ENCODE measurements around the gene POLDIP3.
"Not testable (repeated sequence)": the region's sequence is repeated elsewhere in the genome, so short reads cannot be mapped to it uniquely, and the experiment has no call there.

POLDIP3 gene

DNA sequence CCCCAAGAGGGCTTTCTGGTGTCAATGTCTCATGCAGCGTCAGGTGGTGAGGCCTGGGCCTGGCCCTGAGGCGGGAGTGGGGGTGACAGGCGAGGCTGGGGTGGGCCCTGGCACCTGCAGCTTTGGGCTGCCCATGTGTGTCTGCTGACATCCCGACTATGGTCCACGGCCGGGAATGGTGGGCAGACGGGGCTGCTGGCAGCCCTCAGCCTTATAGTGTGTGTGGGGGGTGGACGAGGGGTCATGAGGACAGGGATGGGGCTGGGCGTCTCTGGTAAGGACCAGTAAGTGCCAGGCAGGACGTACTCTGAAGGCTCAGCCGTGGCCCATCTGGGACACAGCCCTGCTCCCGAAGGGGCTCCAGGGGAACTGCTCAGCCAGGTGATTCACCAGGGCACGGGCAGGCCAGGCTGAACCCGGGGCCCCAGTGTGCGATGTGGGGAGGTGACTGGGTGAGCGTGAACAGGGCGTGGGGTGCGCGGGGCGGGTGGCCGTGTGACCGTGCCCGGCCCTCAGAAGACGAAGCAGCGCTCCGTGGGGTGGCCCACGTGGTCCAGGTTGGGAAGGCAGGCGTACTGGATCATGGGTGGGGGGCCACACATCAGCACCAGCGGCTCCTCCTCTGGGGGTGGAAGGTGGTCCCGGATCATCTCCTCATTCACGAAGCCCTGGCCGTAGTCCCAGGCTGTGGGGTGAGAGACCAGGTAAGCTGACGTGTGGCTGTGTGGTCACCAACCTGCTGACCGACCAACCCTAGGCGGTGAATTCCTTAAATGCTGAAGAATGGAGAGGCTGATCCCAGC is 4.8 kb upstream of the POLDIP3 start:
- DNase-seq (ENCODE audit: low read depth in 3 of 3, low spot score in 1 of 3), result no peak

DNA sequence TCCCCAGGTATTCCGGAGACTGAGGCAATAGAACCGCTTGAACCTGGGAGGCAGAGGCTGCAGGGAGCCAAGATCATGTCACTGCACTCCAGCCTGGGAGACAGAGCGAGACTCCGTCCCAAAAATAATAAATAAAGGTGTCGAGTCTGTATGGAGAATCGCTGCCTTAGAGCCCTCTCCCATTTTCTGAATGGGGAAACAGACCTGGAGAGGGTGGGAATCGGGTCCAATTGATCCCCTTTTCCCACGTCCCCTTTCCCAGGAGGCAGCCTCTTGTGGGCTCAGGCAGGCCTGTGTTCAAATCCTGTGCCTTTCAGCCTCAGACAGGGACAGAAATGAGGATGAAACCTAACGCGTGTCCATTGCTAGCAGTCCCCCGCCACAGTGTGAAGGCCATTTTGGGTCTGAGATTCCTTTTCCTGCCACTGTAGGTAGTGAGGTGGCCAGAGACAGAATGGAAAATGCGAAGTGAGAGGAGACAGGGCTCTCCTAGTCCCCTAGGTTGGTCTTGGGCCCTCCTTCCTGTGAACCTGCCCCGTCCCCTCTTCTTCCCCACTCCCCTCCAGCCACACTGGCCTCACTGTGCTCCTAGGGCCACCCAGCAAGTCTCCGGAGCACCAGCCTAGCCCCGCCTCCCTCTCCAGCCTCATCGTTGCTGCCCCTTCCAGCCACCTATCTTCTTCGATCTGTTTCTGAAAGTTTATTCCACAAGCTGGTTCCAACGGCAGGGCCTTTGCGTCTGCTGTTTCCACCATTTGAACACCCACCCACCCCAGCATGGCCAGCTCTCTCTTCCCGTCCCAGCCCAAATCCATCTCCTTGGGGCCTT is 2.7 kb upstream of the POLDIP3 start:
- no peak for DNase-seq (ENCODE audit: low read depth in 3 of 3, low spot score in 1 of 3)

- not testable (repeated sequence) for DNase-seq (ENCODE audit: low read depth in 3 of 3, low spot score in 1 of 3)
Measured at GRCh38 chr22:42615860-42616175, 1.1 kb upstream of the POLDIP3 start.

DNA sequence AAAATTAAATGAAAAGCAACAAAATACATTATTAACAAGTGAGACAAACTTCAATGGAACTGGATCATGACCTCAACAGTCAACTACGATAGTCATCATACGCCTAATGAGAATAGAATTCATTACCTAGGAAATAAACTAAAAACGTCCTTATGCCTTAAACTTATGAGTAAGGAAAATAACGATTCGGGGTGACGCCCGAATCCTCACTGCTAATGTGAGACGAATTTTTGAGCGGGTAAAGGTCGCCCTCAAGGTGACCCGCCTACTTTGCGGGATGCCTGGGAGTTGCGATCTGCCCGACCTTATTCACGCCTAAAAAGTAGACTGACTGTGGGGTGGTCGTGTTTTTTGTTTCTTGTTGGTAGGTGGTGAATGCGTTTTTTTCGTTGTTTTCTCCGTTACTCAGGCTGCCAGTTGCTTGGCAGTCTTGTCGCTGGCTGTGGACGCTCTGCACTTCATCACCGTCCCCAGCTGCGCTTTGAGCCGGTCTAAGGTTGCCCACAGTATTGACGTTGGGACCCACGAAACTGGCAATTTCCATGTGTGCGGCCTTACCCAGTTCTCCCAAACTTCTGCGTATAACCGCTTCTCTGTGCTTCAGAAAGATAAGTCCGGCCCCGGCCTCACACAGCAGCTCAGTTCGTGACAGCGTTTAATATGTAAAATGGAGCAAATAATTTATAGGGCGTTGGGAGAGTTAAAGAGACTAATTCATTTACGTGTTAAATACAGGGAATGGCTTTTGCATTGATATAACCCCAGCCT is 593 bp upstream of the POLDIP3 start:
- DNase-seq (ENCODE audit: low read depth in 3 of 3, low spot score in 1 of 3), result peak; percentile 52 to 66 (median 63)

DNA sequence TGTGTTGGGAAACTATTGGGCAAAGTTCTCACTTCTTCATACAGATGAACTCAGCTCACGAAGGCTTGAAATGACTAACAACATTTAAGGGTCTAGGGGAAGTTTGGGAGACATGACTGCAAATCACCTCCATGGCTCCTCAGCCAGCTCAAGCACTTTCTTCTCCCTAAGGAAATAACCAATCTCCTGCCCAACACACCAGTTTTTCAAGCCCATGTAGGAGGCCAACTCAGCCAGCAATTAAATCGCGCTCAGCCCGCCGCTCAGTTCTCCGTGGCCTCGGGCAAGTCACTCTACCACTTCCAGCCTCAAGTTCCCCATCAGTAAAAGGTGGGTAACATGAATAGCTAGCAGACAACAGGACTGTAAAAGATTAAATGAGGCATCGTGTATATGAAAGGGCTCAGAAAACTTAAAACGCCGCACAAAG is 796 bp downstream of the POLDIP3 start:
- DNase-seq (ENCODE audit: low read depth in 3 of 3, low spot score in 1 of 3), result no peak

DNA sequence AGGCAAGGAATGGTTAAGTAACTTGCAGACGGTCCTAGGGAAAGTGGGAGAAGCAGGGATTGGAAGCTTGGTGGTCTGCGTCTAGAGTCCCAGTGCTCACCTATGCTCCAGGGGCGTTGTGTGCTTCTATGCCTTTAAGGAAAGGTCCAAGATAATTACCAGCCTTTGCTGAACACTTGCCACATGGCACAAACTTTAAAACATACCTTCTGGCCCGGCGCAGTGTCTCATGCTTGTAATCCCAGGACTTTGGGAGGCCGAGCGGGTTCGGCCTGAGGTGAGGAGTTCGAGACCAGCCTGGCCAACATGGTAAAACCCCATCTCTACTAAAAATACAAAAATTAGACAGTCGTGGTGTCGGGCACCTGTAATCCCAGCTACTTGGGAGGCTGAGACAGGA is 2.3 kb downstream of the POLDIP3 start:
- no peak for DNase-seq (ENCODE audit: low read depth in 3 of 3, low spot score in 1 of 3)

GRCh38 chr22:42611051-42611450 is 3.6 kb downstream of the POLDIP3 start:
- no peak for DNase-seq (ENCODE audit: low read depth in 3 of 3, low spot score in 1 of 3)

DNA sequence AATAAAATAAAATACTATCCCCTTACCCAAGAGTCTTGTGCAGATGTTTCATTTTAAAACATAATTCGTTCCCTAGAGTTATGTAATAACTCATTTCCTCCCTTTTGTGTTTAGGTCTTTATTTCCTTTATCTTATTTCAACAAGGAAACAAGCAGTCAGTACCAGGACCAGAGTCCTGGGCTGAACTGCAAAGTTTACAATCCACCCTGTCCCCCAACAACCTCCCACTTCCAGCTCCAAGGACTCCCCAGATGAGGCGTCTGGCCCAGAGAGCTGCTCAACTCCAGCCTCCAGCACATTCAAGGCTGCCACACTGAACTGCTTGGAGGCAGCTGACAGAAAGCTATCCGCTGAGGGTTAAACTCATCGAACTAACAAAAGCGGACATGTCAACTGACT is 4.5 kb downstream of the POLDIP3 start:
- no peak for DNase-seq (ENCODE audit: low read depth in 3 of 3, low spot score in 1 of 3)

GRCh38 chr22:42608823-42609361 is 5.8 kb downstream of the POLDIP3 start:
- no peak for DNase-seq (ENCODE audit: low read depth in 3 of 3, low spot score in 1 of 3)

GRCh38 chr22:42608136-42608822 is 6.4 kb downstream of the POLDIP3 start:
- no peak for DNase-seq (ENCODE audit: low read depth in 3 of 3, low spot score in 1 of 3)

- not testable (repeated sequence) for DNase-seq (ENCODE audit: low read depth in 3 of 3, low spot score in 1 of 3)
Measured at GRCh38 chr22:42607641-42608040, 7.0 kb downstream of the POLDIP3 start.

DNA sequence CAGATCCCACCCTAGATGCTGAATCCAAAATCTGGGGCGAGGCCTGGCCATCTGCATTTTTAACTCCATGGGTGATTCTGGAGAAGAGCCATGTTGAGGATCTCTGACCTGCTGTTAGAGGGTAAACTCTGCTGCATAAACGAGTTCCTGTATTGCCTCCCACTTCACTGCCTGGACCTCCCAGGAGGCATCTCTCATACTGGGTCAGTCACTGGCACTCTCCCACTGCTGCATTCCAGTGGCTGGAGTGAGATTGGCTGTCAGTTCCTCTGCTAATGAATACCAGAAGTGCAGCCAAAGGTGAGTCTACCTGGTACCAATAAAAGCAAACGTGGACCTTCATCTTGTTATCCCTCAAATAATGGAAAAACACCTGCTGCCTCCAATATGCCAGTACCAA is 10.3 kb downstream of the POLDIP3 start:
- no peak for DNase-seq (ENCODE audit: low read depth in 3 of 3, low spot score in 1 of 3)

GRCh38 chr22:42603427-42603826 is 11.3 kb downstream of the POLDIP3 start:
- DNase-seq (ENCODE audit: low read depth in 3 of 3, low spot score in 1 of 3), result no peak

DNA sequence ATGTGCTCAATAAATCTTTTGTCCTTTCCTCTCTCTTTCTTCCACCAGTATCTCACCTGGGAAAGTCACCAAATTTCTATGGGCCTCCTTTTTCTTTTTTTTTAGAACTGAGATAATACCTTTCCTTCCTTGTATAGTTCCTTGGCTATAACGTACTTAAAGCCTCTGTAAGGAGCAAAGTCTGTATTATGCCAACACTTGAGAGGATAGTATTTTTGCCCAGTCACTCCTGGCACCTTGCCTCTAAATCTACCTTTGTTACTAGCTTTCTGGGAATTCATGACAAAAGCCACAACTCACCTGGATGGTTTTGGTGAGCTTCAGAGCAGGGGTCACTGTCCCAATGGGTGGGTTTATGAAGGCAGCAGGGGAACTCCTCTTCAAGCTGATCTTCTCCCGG is 12.2 kb downstream of the POLDIP3 start:
- DNase-seq (ENCODE audit: low read depth in 3 of 3, low spot score in 1 of 3), result no peak

DNA sequence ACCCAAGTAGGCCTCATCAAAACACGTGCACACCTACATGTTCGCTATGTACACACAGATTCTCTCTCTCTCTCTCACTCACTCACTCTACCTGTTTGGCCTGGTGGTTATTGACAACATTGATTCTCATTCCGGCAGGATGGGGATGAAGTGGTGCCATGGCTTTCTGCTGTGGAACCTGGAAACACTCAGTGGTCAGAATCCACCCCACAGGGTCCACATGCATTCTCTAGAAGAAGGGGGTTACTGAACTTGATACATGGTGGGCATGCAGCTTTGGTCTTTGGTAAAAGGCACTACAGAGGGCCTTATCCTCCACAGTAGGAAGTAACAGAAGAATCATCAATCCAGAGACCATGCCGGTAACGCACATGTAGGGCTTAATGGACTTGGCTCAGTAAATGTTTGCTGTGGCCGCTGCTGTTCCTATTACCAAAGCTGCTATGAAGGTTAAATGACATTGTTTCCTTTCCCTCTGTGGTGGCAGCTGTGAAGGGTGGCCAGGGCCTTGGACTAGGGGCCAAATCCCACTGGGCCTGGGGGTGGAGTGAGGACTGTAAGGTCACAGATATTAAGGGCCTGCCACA is 12.7 kb downstream of the POLDIP3 start:
- no peak for DNase-seq (ENCODE audit: low read depth in 3 of 3, low spot score in 1 of 3)

DNA sequence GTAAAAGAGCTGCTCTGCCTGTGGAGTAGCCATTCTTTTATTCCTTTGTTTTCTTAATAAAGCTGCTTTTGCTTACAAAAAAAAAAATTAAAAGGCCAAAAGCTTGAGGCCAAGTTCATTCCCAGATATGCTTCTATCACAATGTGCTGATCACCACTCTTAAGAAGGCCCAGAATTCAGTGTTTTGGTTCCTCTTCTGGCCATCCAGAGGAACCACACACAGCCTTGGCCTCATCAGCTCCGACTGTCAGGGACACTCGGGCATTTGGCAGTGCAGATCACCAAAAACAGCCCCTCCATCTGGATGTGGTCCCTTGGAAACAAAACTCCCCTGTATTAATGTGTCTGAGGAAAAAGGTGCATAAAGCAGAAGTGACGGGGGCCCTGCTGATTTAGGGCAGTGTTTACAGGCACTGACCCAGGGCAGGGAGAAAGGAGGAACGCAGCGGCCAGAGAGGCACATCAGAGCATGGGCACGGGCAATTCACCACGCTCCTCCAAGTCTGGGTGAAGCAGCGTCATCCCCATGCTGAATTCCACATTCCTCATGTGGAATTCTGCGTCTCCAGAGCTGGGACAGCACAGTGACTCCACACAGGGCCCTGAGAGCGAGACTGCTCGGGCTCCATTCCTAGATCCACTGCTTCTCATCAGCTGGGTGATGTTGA is 17.7 kb downstream of the POLDIP3 start:
- no peak for DNase-seq (ENCODE audit: low read depth in 3 of 3, low spot score in 1 of 3)

GRCh38 chr22:42596336-42596735 is 18.3 kb downstream of the POLDIP3 start:
- DNase-seq (ENCODE audit: low read depth in 3 of 3, low spot score in 1 of 3), result no peak

DNA sequence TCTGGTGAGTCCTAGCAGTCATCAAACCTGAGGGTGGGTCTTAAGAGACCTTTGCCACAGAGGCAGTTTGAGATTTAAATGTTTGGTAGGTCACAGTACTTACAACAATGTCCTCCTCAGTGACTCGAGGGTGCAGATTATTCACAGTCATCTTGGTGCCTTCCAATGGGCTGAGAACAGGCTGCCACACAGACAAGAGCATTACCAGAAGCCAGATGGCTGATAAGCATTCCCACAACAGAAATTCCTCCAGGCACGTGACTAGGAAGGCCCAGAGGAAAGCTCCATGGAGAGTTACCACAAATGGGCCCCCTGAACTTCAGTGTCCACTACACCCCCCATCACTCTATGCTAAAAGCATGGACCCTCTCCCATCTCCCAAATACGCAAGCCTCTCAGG is 19.2 kb downstream of the POLDIP3 start:
- no peak for DNase-seq (ENCODE audit: low read depth in 3 of 3, low spot score in 1 of 3)

DNA sequence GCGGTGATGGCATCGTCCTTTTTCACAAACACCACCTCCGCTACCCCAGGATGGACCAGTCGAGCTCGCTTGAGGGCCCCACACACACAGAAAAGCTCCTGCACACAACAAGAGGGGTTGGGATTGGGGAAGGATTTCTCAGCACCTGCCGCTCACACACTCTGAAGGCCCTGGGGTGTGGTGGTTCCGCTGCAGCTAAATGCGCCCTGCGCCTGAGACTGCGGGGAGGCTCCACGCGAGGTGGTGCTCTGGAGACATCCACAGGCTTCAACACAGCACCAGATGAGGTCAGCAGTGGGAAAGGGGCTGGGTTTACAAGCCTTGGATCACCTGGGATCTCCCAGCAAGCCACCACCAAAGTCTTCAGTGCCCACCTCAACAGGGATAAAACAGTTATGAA is 22.7 kb downstream of the POLDIP3 start:
- DNase-seq (ENCODE audit: low read depth in 3 of 3, low spot score in 1 of 3), result no peak

DNA sequence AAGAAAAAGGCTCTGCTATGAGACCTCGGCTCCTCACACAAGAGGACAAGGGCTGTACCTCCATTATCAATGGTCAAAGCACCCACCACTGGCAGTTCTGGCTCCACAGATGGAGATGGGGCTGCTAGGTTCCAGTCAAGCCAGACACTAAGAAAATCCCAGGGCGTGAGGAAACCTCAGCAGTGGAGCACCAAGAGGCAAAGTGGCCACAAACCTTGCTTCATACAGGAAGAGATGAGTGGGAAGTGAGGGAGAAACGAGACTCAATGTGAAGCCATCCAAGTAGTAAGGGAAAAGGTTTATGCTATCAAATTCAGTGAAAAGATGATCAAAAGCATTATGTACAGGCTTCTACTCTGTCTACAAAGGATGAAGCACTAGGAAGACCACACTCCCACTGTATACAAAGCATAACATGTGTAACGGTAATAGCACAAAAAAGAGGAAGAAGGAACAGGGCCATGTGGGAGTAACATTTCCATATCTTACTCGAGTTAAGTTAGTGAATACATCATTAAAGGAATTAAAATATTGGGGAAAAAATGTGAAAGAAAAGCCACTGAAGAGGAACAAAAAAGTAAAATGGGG is 27.0 kb downstream of the POLDIP3 start:
- DNase-seq (ENCODE audit: low read depth in 3 of 3, low spot score in 1 of 3), result no peak

Measured in stimulated activated CD4-positive, alpha-beta T cell treated with anti-CD3 and anti-CD28 coated beads, TNF-alpha, amount 100 ng/mL, for 1 hour (primary cell).